DOHH2 (cell line): ENCODE results near the gene SPTAN1.

Source experiments
- H3F3A ChIP-seq: fragments of 200-600 bp; sonication (generic), shearing (Covaris generic); 2 replicates; pipeline ENCODE4 v1.6.0; 2016; ENCODE audit warnings: antibody characterized with exemption, mild to moderate bottlenecking; ENCODE audit not compliant: control insufficient read depth, insufficient read depth
- H3K27ac ChIP-seq: fragments of 200-600 bp; sonication (generic); 2 replicates; pipeline ENCODE4 v1.5.1; 2014; ENCODE audit warnings: low read depth, mild to moderate bottlenecking, low read length, moderate library complexity
- H3K27me3 ChIP-seq: fragments of 200-600 bp; sonication (generic); 2 replicates; pipeline ENCODE4 v1.6.1; 2014; ENCODE audit warnings: mild to moderate bottlenecking, low read length, mixed read lengths; ENCODE audit not compliant: control insufficient read depth
- H3K36me3 ChIP-seq: fragments of 200-600 bp; sonication (generic); 2 replicates; pipeline ENCODE4 v1.6.1; 2014; ENCODE audit warnings: mild to moderate bottlenecking, low read length, moderate library complexity, mixed read lengths; ENCODE audit not compliant: control insufficient read depth
- H3K4me1 ChIP-seq: fragments of 200-600 bp; sonication (generic); 2 replicates; pipeline ENCODE4 v1.6.1; 2014; ENCODE audit warnings: mild to moderate bottlenecking, low read length, mixed read lengths; ENCODE audit not compliant: control insufficient read depth
- H3K4me2 ChIP-seq: fragments of 200-600 bp; sonication (generic); 2 replicates; pipeline ENCODE4 v1.6.0; 2014; ENCODE audit warnings: mild to moderate bottlenecking, low read length, moderate library complexity
- H3K4me3 ChIP-seq: fragments of 200-600 bp; sonication (generic); 2 replicates; pipeline ENCODE4 v1.5.1; 2014; ENCODE audit warnings: mild to moderate bottlenecking, low read length, mixed read lengths
- H3K79me2 ChIP-seq: fragments of 200-600 bp; sonication (generic); 2 replicates; pipeline ENCODE4 v1.6.1; 2014; ENCODE audit warnings: mild to moderate bottlenecking, low read length, mixed read lengths; ENCODE audit not compliant: control insufficient read depth
- H3K9me2 ChIP-seq: fragments of 200-600 bp; sonication (generic); replicated peaks from 2 replicates; pipeline ENCODE4 v1.6.1; 2014; ENCODE audit warnings: mild to moderate bottlenecking, low read length, mixed read lengths; ENCODE audit not compliant: control insufficient read depth
- H3K9me3 ChIP-seq: fragments of 200-600 bp; sonication (generic); 2 replicates; pipeline ENCODE4 v1.6.1; 2014; ENCODE audit warnings: antibody characterized with exemption, low read length, mixed read lengths; ENCODE audit not compliant: control insufficient read depth, insufficient read depth
- H4K20me1 ChIP-seq: fragments of 200-600 bp; sonication (generic); 2 replicates; pipeline ENCODE4 v1.6.0; 2014; ENCODE audit warnings: low read depth, mild to moderate bottlenecking, antibody characterized with exemption, low read length, moderate library complexity; ENCODE audit not compliant: control insufficient read depth, insufficient read depth
- EZH2phosphoT487 ChIP-seq: fragments of 200-600 bp; sonication (generic); IDR thresholded peaks from 2 replicates; pipeline ENCODE4 v1.6.1; 2017; ENCODE audit warnings: borderline replicate concordance, mild to moderate bottlenecking, antibody characterized with exemption, low read length, moderate library complexity, mixed read lengths
- TF ChIP-seq, protein P1 (sequence below): fragments of 200-600 bp; sonication (generic); IDR thresholded peaks from one replicate; pipeline ENCODE4 v1.5.1; 2014; ENCODE audit warnings: antibody characterized with exemption, mild to moderate bottlenecking, low read depth, low read length; ENCODE audit not compliant: poor library complexity, severe bottlenecking

The SPTAN1 gene

DNA sequence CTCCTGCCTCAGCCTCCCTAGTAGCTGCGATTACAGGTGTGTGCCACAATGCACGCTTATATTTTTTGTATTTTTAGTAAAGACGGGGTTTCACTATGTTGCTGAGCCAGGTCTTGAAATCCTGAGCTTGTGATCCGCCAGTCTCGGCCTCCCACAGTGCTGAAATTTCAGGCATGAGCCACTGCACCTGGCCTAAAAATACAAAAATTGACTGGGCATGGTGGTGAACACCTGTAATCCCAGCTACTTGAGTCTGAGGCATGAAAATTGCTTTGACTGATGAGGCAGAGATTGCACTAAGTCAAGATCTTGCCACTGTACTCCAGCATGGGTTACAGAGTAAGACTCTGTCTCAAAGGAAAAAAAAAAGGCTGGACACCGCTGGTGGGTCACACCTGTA lies 117.4 kb downstream of the SPTAN1 start:
- H4K20me1 ChIP-seq = no peaks in the 10 kb centered on the region
- no peaks in the 10 kb centered on the region for H3K4me1 ChIP-seq
- 0 out of 2 replicates have a peak, but pooled peaks cover 4% of the 10 kb centered on the region for H3F3A ChIP-seq
- no peaks in the 10 kb centered on the region for H3K79me2 ChIP-seq
- H3K36me3 ChIP-seq = no peaks in the 10 kb centered on the region
- no peaks in the 10 kb centered on the region for H3K27me3 ChIP-seq
- no peak overlapping the region for H3K27ac ChIP-seq
- TF ChIP-seq, protein P1, sequence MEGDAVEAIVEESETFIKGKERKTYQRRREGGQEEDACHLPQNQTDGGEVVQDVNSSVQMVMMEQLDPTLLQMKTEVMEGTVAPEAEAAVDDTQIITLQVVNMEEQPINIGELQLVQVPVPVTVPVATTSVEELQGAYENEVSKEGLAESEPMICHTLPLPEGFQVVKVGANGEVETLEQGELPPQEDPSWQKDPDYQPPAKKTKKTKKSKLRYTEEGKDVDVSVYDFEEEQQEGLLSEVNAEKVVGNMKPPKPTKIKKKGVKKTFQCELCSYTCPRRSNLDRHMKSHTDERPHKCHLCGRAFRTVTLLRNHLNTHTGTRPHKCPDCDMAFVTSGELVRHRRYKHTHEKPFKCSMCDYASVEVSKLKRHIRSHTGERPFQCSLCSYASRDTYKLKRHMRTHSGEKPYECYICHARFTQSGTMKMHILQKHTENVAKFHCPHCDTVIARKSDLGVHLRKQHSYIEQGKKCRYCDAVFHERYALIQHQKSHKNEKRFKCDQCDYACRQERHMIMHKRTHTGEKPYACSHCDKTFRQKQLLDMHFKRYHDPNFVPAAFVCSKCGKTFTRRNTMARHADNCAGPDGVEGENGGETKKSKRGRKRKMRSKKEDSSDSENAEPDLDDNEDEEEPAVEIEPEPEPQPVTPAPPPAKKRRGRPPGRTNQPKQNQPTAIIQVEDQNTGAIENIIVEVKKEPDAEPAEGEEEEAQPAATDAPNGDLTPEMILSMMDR = no peak
- TF ChIP-seq EZH2phosphoT487 = no peak
- H3K4me3 ChIP-seq = no peak overlapping the region
- H3K9me3 ChIP-seq = no peaks in the 10 kb centered on the region
- H3K4me2 ChIP-seq = no peak overlapping the region
- H3K9me2 ChIP-seq = no peaks in the 10 kb centered on the region

DNA sequence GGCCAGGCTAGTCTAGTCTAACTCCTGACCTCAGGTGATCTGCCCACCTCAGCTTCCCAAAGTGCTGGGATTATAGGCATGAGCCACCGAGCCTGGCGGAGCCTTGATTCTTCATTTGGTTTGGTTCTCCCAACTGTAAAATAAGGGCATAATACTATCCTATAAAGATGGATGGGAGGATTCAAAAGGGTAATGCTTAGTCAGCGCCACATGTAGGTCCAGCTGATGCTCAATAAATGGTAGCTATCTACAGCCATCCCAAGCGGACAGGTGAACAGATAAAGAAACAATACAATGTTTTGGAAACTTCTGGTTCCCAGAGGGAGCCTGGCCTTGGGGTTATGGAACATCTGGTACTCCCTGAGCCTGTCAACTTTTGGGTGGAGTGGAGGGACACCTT lies 123.0 kb downstream of the SPTAN1 start:
- no peak for TF ChIP-seq EZH2phosphoT487
- TF ChIP-seq, protein P1 = no peak
- Histone ChIP-seq H3K4me3 (no peak overlapping the region), H3F3A (peaks cover 4% of the 10 kb centered on the region; the same call in 1 of the 2 replicates), H3K9me2 (no peaks in the 10 kb centered on the region), H3K36me3 (peaks cover 3% of the 10 kb centered on the region; the same call in 1 of the 2 replicates), H3K4me1 (no peaks in the 10 kb centered on the region), H3K27me3 (no peaks in the 10 kb centered on the region), H4K20me1 (no peaks in the 10 kb centered on the region), H3K9me3 (no peaks in the 10 kb centered on the region), H3K27ac (no peak overlapping the region), H3K79me2 (peaks cover 6% of the 10 kb centered on the region; the same call in 1 of the 2 replicates), H3K4me2 (no peak overlapping the region)

DNA sequence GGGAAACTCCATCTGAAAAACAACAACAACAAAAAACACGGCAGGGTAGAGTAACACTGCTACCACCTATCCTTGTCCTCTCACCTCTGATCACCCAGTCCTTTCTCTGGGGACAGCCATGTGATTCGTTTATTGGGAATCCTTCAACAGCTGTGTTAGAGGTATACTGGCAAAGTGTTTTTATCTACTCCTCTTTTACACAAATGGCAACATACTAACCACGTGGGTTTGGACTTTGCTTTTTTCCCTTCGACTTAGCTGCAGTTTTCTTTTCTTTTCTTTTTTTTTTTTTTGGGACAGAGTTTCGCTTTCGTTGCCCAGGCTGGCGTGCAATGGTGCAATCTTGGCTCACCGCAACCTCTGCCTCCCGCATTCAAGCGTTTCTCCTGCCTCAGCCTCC lies 125.4 kb downstream of the SPTAN1 start:
- TF ChIP-seq, protein P1 = no peak
- TF ChIP-seq EZH2phosphoT487 = no peak
- H3K9me3 ChIP-seq = no peaks in the 10 kb centered on the region
- H3K4me1 ChIP-seq = peaks cover 15% of the 10 kb centered on the region
- H3K4me2 ChIP-seq = no peak overlapping the region
- no peaks in the 10 kb centered on the region for H3K9me2 ChIP-seq
- peaks cover 9% of the 10 kb centered on the region for H3K36me3 ChIP-seq
- no peak overlapping the region for H3K4me3 ChIP-seq
- H3F3A ChIP-seq = peaks cover 4% of the 10 kb centered on the region; the same call in 1 of the 2 replicates
- peaks cover 25% of the 10 kb centered on the region for H3K79me2 ChIP-seq
- no peaks in the 10 kb centered on the region for H4K20me1 ChIP-seq
- H3K27me3 ChIP-seq = no peaks in the 10 kb centered on the region
- H3K27ac ChIP-seq = no peak overlapping the region
